ENCODE results near the gene KRT5. TPM values are rescaled to one million over a fixed set of nuclear protein-coding genes. Genes with fewer than 3 reads are reported as not detected.

Gene KRT5
- total RNA-seq, 2 experiments from 2014 or later = not detected

DNA sequence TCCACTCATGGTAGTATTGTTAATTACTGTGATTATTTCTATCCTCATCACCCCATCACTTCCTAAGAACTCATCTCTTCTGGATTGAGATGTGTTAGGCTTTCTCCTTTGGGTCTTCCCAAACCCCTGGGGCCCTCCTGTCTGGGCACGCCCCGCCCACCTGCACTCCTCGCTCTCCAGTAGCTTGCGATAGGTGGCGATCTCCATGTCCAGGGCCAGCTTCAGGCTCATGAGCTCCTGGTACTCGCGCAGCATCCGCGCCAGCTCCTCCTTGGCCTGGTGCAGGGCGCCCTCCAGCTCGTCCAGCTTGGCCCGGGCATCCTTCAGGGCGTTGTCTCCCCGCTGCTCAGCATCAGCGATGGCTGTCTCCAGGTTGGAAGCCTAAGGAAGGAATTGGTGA lies 25.9 kb upstream of the KRT5 start:
- ChIA-PET CTCF (no interaction called here), POLR2A (no interaction called here)
- H3K27me3 Mint-ChIP-seq = peaks cover 4% of the 10 kb centered on the region
- H3K27ac Mint-ChIP-seq = no peak overlapping the region
- no peaks in the 10 kb centered on the region for H3K36me3 Mint-ChIP-seq
- intact Hi-C loops (cut with micrococcal nuclease) = no loop called here
- DNase-seq = no peak
- no peak overlapping the region for H3K4me3 Mint-ChIP-seq
- no peaks in the 10 kb centered on the region for H3K9me3 Mint-ChIP-seq
- no peaks in the 10 kb centered on the region for H3K4me1 Mint-ChIP-seq (ENCODE audit: low read depth)

DNA sequence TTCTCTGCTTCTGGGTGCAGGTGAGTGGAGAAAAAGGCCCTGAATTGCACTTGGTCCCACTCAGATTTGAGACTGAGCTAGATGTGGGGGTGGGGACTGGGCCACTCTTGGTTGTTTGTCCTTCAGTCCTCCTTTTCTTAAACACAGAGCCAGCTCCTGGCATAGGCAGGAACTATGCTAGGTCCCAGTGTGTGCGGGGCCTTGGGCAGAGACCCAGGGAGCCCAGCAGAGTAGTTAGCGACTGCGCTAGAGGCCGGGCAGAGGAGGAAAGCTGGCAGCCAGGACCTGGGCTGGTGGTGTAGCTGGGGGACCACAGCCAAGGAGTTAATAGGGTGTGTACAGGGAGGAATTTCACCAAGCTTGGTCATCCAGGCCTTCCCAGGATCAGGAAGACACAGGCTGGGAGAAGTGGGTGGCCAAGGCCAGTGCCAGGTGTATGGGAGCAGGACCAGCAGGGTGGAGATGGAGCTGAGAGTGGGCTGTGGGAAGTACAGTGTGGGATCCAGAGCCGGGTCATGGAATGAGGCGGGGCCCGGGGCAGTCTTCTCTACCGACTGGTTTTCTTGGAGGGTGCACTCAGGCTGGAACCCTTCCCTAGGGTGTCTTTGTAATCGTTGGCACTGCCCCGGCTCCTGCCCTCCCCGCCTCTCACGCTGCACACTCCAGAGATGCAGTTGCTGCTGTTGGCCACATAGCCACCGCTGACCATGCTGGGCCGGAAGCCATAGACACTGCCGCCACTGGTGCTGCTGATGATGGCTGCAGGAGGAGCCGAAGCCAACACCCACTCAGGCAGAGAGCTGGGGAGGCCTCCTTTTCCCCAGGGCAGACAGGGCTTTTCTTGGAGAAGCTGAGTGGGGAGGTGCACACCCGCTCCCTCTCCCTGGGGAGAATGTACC lies 24.0 kb upstream of the KRT5 start:
- Mint-ChIP-seq H3K4me1 (ENCODE audit: low read depth) (no peaks in the 10 kb centered on the region), H3K9me3 (no peaks in the 10 kb centered on the region), H3K4me3 (no peak overlapping the region), H3K27ac (no peak overlapping the region), H3K36me3 (no peaks in the 10 kb centered on the region), H3K27me3 (no peaks in the 10 kb centered on the region)
- ChIA-PET POLR2A (no interaction called here), CTCF (interaction anchor here (0.6 to 1.2 kb wide), 2 partner anchors 336 to 341 kb away, joined by 3 read pairs; no protein-coding TSS in a partner anchor)
- no peak for DNase-seq
- intact Hi-C loops (cut with micrococcal nuclease) = no loop called here

DNA sequence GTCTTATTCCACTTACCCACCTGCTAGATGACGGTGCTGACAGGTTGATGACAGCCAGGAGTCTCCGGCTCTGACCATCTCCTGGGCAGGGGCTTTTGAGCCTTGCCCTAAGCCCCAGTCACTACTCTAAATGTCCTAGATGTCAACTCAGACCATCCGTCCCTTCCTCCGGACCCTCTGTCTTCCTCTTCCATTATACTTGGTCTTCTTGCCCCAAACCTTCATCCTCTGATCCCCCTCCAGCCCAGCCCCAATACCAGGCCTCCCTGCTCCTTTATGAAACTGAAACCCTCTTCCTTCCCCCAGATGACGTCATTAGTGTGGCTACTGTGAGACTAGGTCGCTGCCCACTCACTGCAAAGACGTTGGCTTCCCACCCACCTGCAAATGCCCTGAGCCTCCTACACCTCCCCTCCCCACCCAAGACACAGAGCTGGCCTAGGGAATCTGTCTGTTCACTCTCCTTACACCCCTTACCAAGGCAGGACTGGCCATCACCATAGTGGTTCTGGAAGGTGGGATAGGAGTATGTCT lies 22.7 kb upstream of the KRT5 start:
- intact Hi-C loops (cut with micrococcal nuclease) = no loop called here
- ChIA-PET CTCF (no interaction called here), POLR2A (no interaction called here)
- Mint-ChIP-seq H3K27ac (no peak overlapping the region), H3K36me3 (no peaks in the 10 kb centered on the region), H3K4me1 (ENCODE audit: low read depth) (no peaks in the 10 kb centered on the region), H3K4me3 (no peak overlapping the region), H3K9me3 (no peaks in the 10 kb centered on the region), H3K27me3 (no peaks in the 10 kb centered on the region)
- no peak for DNase-seq

DNA sequence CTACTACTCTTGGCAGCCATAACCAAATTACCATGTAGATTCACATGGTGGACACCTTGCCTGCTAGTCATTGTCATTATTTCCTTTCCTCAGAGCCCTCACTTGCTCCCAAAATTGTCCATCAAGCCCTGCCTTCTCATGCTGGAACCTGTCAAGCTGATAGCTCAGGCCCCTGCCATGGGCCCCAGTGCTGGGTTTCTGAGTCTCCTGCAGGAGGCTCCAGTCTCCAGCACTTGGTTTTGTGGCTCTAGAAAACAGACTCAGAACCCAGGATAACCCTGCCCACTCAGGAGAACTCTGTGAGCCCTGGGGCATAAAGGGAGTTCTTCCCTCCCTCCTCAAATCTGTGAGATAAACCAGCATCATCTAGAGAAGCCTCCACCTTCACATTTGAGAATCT lies 22.0 kb upstream of the KRT5 start:
- Mint-ChIP-seq H3K9me3 (no peaks in the 10 kb centered on the region), H3K4me3 (no peak overlapping the region), H3K4me1 (ENCODE audit: low read depth) (no peaks in the 10 kb centered on the region), H3K27ac (no peak overlapping the region), H3K36me3 (no peaks in the 10 kb centered on the region), H3K27me3 (no peaks in the 10 kb centered on the region)
- no peak for DNase-seq
- POLR2A ChIA-PET = no interaction called here
- CTCF ChIA-PET = no interaction called here
- intact Hi-C loops (cut with micrococcal nuclease) = no loop called here

DNA sequence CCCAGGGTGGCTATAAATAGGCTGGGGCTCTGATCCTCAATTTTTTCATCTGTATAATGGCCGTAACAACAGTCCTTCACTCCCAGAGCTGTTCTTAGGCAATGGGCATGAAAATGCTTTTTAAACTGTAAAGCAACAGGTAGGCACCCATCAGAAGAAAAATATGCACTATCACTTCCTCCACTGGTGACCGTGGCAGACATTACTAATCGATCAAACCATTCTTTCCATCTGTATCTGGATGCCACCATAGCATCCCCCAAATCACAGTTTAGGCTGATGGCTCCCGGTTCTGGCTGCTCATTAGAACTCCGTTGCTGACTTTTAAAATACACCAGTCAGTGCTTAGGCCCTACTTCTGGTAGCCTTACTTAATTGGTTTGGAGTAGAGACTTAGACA lies 21.5 kb upstream of the KRT5 start:
- Mint-ChIP-seq H3K9me3 (no peaks in the 10 kb centered on the region), H3K4me1 (ENCODE audit: low read depth) (no peaks in the 10 kb centered on the region), H3K36me3 (no peaks in the 10 kb centered on the region), H3K4me3 (no peak overlapping the region), H3K27ac (no peak overlapping the region), H3K27me3 (no peaks in the 10 kb centered on the region)
- POLR2A ChIA-PET = no interaction called here
- CTCF ChIA-PET = no interaction called here
- DNase-seq = no peak
- intact Hi-C loops (cut with micrococcal nuclease) = no loop called here

DNA sequence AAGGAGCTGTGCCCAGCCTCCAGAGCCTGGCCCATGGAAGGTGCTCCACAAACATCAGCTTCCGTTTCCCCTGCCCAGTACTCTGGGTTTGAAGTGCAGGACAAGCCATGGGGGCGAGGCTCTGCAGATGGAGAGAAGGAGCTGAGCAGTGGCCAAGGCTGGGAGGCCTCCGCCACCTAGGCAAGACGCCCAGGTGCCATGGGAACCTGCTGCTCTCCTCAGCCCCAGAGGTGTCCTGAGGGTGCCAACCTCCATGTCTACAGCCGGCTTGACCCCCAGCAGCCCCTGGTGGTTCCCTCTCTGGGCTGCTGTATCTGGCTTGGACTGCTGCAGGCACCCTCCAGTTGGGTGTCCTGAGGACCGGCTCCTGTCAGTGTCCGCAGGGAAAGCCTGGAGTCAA lies 20.3 kb upstream of the KRT5 start:
- Mint-ChIP-seq H3K4me1 (ENCODE audit: low read depth) (no peaks in the 10 kb centered on the region), H3K36me3 (no peaks in the 10 kb centered on the region), H3K27me3 (no peaks in the 10 kb centered on the region), H3K4me3 (no peak overlapping the region), H3K9me3 (no peaks in the 10 kb centered on the region), H3K27ac (no peak overlapping the region)
- intact Hi-C loops (cut with micrococcal nuclease) = no loop called here
- DNase-seq = no peak
- ChIA-PET CTCF (no interaction called here), POLR2A (no interaction called here)

DNA sequence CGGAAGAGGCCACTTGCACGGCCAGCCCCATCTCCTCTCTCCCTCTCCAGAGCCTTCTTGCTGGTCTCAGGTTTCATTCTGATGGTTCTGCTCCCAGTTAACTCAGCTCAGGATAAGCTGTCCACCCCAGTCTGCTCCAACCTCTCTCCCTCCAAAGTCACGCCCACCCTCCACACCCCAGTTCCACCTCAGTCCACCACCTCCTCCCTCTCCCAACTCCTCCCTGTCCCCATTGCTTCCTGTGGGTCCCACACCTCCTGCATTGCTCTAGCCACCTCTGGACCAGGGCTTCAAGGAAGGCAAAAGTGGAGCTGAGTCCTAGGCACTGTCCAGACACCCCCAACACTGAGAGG lies 19.6 kb upstream of the KRT5 start:
- H3K36me3 Mint-ChIP-seq = no peaks in the 10 kb centered on the region

DNA sequence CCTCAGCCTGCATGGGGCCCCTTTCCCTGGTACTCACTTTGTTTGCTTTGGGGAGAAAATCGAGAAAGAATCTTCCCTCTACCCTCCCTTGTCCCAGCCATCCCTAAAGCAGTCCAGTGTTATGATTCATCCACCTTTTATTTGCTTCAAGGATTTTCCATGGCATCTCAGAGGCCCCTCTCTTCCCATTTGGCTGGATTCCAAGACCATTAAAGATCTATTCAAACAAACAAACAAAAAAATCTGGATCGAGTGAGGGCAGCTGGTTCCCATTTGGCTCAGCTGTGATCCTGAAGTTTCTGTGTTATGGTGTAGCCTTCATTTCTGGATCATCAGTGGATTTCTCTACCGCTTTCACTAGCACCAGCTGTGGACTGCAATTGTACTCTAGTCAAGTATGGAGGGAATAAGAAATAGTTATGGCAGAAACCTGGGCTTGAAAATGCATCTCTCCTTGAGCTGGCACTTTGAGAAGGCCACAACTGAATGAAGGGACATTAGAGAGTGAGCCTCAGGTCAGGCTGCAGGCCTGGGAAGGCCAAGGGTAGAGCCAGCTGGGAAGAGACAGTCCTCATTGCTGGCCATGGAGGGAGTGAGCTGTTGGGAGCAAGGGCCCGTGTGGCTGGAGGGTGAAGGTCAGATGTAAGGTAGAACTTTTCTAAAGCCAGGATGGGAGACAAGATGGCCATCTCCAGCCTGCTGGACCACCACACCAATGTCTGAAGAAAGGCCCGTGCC lies 19.1 kb upstream of the KRT5 start:
- DNase-seq = no peak
- Mint-ChIP-seq H3K4me1 (ENCODE audit: low read depth) (no peaks in the 10 kb centered on the region), H3K4me3 (no peak overlapping the region), H3K27me3 (no peaks in the 10 kb centered on the region), H3K27ac (no peak overlapping the region), H3K36me3 (no peaks in the 10 kb centered on the region), H3K9me3 (no peaks in the 10 kb centered on the region)
- ChIA-PET CTCF (no interaction called here), POLR2A (no interaction called here)
- intact Hi-C loops (cut with micrococcal nuclease) = no loop called here

More for the DNA sequence above, 19.6 kb upstream of the KRT5 start:
- intact Hi-C loops (cut with micrococcal nuclease) = no loop called here
- no peak overlapping the region for H3K4me3 Mint-ChIP-seq
- DNase-seq = no peak
- CTCF ChIA-PET = no interaction called here
- H3K27me3 Mint-ChIP-seq = no peaks in the 10 kb centered on the region
- H3K4me1 Mint-ChIP-seq (ENCODE audit: low read depth) = no peaks in the 10 kb centered on the region
- H3K27ac Mint-ChIP-seq = no peak overlapping the region
- POLR2A ChIA-PET = no interaction called here
- no peaks in the 10 kb centered on the region for H3K9me3 Mint-ChIP-seq

DNA sequence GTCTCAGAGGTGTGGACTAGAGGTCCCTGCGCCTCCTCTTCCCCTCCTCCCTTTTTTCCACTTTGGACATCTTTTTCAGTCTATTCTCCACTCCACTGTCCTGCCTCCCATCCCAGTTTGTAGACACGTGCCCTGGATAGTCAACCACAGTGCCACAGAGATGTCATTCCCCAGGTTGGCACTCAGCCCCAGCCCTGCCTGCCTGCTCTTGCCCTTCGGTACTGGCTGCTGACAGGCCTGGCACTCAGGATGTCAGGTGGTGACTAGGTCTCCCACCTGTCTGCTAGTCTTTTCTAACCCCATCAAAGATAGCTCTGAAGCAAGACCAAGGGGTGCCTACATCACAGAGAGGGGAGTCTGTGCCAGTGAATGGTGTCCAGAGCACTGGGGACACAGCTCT lies 16.9 kb upstream of the KRT5 start:
- H3K9me3 Mint-ChIP-seq = no peaks in the 10 kb centered on the region
- no peaks in the 10 kb centered on the region for H3K27me3 Mint-ChIP-seq
- POLR2A ChIA-PET = no interaction called here
- no peak overlapping the region for H3K4me3 Mint-ChIP-seq
- DNase-seq = no peak
- no peaks in the 10 kb centered on the region for H3K4me1 Mint-ChIP-seq (ENCODE audit: low read depth)
- CTCF ChIA-PET = interaction anchor here (1.3 kb wide), 1 partner anchor 258 kb away, joined by 3 read pairs; no protein-coding TSS in a partner anchor
- H3K36me3 Mint-ChIP-seq = no peaks in the 10 kb centered on the region
- H3K27ac Mint-ChIP-seq = no peak overlapping the region
- intact Hi-C loops (cut with micrococcal nuclease) = no loop called here

DNA sequence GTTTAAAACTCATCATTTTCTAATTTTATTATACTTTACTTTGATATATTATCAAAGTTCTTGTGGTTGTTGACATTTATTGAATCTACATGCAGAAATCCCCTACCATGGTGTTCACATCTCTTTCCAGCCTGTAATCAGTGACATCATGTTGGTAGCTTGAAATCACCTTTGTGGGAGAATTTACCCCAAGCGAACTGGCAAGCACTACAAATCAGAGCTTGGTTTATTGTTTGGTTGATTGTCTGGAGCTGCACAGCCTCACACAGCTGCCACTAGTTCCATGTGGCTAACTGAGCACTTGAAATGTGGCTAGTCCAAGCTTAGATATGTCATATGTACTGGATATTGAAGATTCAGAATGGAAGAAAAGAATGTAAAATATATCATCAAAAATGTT lies 15.4 kb upstream of the KRT5 start:
- no peak overlapping the region for H3K4me3 Mint-ChIP-seq
- H3K27me3 Mint-ChIP-seq = no peaks in the 10 kb centered on the region
- no peak for DNase-seq
- intact Hi-C loops (cut with micrococcal nuclease) = no loop called here
- no peak overlapping the region for H3K27ac Mint-ChIP-seq
- H3K4me1 Mint-ChIP-seq (ENCODE audit: low read depth) = no peaks in the 10 kb centered on the region
- CTCF ChIA-PET = interaction anchor here (3.0 kb wide), 1 partner anchor 163 kb away, joined by 8 read pairs; no protein-coding TSS in a partner anchor
- H3K9me3 Mint-ChIP-seq = no peaks in the 10 kb centered on the region
- no peaks in the 10 kb centered on the region for H3K36me3 Mint-ChIP-seq
- POLR2A ChIA-PET = no interaction called here

DNA sequence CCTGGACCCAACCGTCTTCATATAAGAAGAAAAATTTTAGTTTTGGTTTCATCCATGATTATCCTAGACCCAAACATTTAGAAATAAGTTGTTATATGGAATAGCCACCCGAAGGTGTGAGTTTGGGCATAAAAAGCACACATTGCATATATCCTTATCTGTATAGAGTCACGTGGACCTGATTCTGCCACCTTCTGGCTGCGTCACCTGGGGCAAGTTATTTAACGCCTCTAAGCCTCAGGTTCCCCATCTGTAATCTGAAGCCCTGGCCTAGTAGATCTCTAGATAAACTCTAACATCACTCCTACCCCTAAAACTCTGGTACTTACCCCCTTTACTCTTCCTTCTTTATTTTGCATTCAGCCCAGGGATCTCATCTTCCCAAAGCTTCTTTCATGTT lies 14.3 kb upstream of the KRT5 start:
- H3K9me3 Mint-ChIP-seq = no peaks in the 10 kb centered on the region
- CTCF ChIA-PET = interaction anchor here (3.0 kb wide), 1 partner anchor 162 kb away, joined by 8 read pairs; no protein-coding TSS in a partner anchor
- intact Hi-C loops (cut with micrococcal nuclease) = no loop called here

DNA sequence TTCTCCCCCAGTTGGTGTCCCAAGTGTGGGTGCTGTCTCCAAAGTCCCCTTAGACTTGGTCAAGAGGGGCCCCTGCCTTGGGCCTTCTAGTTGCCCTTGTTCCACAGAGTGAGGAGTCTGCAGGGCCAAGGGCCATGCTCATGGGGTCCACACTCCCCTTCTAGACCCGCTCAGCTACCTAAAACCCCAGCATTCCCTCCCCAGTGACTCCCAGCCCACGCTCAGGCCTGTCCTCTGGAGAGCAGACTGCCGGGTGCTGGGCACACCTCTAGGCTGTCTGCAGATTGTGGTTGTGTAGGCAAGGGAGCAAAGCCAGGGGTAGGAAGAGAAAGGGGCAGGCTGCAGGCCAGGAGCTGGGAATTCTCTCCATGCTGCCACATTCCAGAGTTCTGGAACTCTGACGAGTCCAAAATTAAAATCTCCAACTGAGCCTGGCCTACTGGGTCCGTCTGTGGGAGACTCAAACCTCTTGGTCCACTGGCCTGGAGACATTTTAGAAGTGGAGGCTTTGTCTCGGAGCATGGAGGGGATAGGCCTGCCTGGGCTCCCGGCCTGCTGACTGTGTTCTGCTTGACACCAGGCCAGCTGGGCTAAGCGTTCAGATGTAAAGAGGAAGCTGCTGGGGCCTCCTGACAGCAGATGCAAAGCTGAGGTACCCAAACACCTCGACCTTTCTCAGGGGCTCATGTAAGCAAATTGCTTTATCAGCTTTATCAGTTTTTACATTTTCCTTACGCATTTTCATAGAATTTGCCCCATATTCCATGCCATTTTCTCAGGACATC lies 13.7 kb upstream of the KRT5 start:
- H3K4me1 Mint-ChIP-seq (ENCODE audit: low read depth) = no peaks in the 10 kb centered on the region
- no peaks in the 10 kb centered on the region for H3K27me3 Mint-ChIP-seq
- no peak overlapping the region for H3K27ac Mint-ChIP-seq
- ChIA-PET POLR2A (no interaction called here), CTCF (interaction anchor here (3.0 kb wide), 1 partner anchor 161 kb away, joined by 8 read pairs; no protein-coding TSS in a partner anchor)
- H3K4me3 Mint-ChIP-seq = no peak overlapping the region
- H3K36me3 Mint-ChIP-seq = no peaks in the 10 kb centered on the region
- DNase-seq = no peak
- intact Hi-C loops (cut with micrococcal nuclease) = no loop called here
- no peaks in the 10 kb centered on the region for H3K9me3 Mint-ChIP-seq

More for the DNA sequence above, 14.3 kb upstream of the KRT5 start:
- no peak for DNase-seq
- POLR2A ChIA-PET = no interaction called here
- H3K27ac Mint-ChIP-seq = no peak overlapping the region
- H3K4me3 Mint-ChIP-seq = no peak overlapping the region
- no peaks in the 10 kb centered on the region for H3K36me3 Mint-ChIP-seq
- H3K27me3 Mint-ChIP-seq = no peaks in the 10 kb centered on the region
- no peaks in the 10 kb centered on the region for H3K4me1 Mint-ChIP-seq (ENCODE audit: low read depth)

All from activated CD4-positive, alpha-beta memory T cell treated with anti-CD3 and anti-CD28 coated beads for 36 hours (primary cell).